Immature natural killer cell (primary cell): Measurements from ENCODE around the gene ADAMTSL2. TPM values are rescaled to one million over a fixed set of nuclear protein-coding genes. Genes with fewer than 3 reads are reported as not detected.

ENCODE experiments used
- DNase-seq, 3 donors: peaks; one replicate each; pipeline ENCODE4 v3.0.0; 2022; ENCODE audit warnings: mixed read lengths in 1 of 3
- H3K27ac Mint-ChIP-seq, 6 donors: one replicate each; pipeline ENCODE4 v1.8.0; 2020; ENCODE audit warnings: mixed read lengths in 6 of 6, mild to moderate bottlenecking in 5 of 6, inconsistent platforms in 4 of 6, moderate library complexity in 3 of 6
- H3K27me3 Mint-ChIP-seq, 3 donors: one replicate each; pipeline ENCODE4 v1.8.0; 2020 to 2021; ENCODE audit warnings: low read depth in 3 of 3, mild to moderate bottlenecking in 3 of 3, mixed read lengths in 3 of 3, moderate library complexity in 3 of 3, inconsistent platforms in 1 of 3
- H3K36me3 Mint-ChIP-seq, 3 donors: one replicate each; pipeline ENCODE4 v1.8.0; 2020; ENCODE audit warnings: mixed read lengths in 3 of 3, inconsistent platforms in 2 of 3, mild to moderate bottlenecking in 2 of 3
- H3K4me1 Mint-ChIP-seq, 2 donors: one replicate each; pipeline ENCODE4 v1.8.0; 2020; ENCODE audit warnings: inconsistent platforms in 2 of 2, mild to moderate bottlenecking in 2 of 2, mixed read lengths in 2 of 2, moderate library complexity in 1 of 2
- H3K4me3 Mint-ChIP-seq, 5 donors: one replicate each; pipeline ENCODE4 v1.8.0; 2020; ENCODE audit warnings: mild to moderate bottlenecking in 5 of 5, mixed read lengths in 5 of 5, inconsistent platforms in 3 of 5, moderate library complexity in 3 of 5
- H3K9me3 Mint-ChIP-seq, 6 donors: one replicate each; pipeline ENCODE4 v1.8.0; 2020; ENCODE audit warnings: mild to moderate bottlenecking in 6 of 6, mixed read lengths in 6 of 6, inconsistent platforms in 4 of 6, moderate library complexity in 3 of 6
- polyA plus RNA-seq, 3 donors: library from polyadenylated mRNA; unstranded; fragments of 300-500 nt; fragmentation: Illumina TruSeq; gene quantifications; one replicate each; pipeline ENCODE4 v1.2.3, GENCODE V29; 2021

ADAMTSL2 gene
- polyA plus RNA-seq, 3 donors from 2014 or later, result not detected

DNA sequence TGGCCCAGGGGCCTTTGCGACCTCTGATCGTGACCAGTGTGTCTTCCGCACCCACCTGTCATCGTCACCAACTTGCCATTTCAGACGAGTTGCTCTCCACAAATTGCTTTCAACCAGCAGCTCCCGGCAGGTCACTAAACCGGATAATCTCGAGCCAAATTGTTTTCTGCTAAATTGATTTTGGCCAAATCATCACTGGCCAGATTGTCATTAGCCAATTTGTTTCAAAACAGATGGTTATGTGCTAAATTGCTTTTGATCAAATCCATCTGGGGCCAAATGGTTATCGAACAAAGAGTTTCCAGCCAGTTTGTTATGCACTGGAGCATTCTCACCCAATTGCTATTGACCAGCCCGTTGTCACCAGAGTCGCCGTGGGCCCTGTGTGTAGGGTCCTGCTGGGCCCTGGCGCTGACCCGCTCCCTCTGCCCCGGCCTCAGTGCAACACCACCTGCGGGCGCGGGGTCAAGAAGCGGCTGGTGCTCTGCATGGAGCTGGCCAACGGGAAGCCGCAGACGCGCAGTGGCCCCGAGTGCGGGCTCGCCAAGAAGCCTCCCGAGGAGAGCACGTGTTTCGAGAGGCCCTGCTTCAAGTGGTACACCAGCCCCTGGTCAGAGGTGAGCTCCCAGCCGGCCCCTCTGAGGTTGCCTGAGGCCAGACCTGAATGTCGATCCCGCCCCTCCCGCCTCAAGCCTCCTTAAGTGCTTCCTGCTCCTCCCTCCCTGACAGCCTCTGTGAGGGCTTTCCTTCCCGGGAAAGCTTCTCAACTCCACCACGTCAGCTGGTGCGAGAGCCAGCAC lies 35.6 kb downstream of the ADAMTSL2 start:
- Mint-ChIP-seq H3K36me3 (no peaks in the 10 kb centered on the region), H3K27ac (no peak overlapping the region), H3K9me3 (no peaks in the 10 kb centered on the region), H3K27me3 (peaks cover 1 to 2% (median 2%) of the 10 kb centered on the region in 3 donors), H3K4me1 (no peaks in the 10 kb centered on the region), H3K4me3 (no peak overlapping the region)
- no peak for DNase-seq

DNA sequence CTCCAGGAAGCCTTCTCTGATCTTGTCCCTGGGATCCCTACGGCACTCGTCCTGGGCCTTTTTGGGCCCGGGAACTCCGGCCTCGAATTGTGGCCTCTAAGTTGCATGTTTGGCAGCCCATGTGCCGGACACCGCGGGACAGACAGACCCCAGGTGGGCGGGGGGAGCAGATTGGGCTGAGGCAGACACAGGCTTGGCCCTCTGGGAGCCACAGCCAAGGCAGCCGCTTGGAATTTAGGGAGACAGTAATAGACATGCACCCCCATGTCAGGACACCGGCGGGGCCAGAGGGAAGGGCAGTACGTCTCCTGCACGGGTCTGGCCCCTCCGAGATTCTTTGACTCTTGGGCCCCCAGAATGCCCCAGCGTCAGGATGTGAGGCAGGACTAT lies 36.2 kb downstream of the ADAMTSL2 start:
- Mint-ChIP-seq H3K9me3 (no peaks in the 10 kb centered on the region), H3K27ac (no peak overlapping the region), H3K27me3 (peaks cover 2 to 3% (median 2%) of the 10 kb centered on the region in 3 donors), H3K4me1 (no peaks in the 10 kb centered on the region), H3K4me3 (no peak overlapping the region), H3K36me3 (no peaks in the 10 kb centered on the region)
- DNase-seq, result no peak

DNA sequence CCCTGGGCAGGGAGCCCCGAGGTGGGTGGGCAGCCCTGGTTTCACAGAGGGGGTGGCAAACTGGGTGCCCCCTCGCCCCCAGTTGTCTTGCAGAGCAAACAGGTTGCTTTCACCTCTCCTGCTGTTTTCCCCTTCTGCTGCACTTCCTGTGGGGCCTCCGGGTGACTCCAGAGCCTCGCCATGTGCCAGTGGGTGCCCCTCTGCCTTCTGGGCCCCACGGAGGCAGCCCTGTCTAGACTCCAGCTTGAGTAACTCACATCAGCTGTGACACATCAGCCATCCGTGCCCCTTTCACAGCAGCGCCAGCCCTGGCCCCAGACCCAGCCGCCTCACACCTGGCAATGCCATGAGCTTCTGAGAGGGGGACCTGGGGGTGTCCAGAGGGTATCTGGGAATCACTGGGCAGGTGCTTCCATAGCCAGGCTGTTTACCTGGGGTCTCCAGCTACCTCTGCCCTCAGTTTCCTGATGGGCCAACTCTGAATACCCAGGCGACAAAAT lies 36.9 kb downstream of the ADAMTSL2 start:
- Mint-ChIP-seq H3K4me1 (no peaks in the 10 kb centered on the region), H3K4me3 (no peak overlapping the region), H3K9me3 (no peaks in the 10 kb centered on the region), H3K36me3 (no peaks in the 10 kb centered on the region), H3K27ac (no peak overlapping the region), H3K27me3 (peaks cover 2 to 3% (median 2%) of the 10 kb centered on the region in 3 donors)
- DNase-seq, result no peak

DNA sequence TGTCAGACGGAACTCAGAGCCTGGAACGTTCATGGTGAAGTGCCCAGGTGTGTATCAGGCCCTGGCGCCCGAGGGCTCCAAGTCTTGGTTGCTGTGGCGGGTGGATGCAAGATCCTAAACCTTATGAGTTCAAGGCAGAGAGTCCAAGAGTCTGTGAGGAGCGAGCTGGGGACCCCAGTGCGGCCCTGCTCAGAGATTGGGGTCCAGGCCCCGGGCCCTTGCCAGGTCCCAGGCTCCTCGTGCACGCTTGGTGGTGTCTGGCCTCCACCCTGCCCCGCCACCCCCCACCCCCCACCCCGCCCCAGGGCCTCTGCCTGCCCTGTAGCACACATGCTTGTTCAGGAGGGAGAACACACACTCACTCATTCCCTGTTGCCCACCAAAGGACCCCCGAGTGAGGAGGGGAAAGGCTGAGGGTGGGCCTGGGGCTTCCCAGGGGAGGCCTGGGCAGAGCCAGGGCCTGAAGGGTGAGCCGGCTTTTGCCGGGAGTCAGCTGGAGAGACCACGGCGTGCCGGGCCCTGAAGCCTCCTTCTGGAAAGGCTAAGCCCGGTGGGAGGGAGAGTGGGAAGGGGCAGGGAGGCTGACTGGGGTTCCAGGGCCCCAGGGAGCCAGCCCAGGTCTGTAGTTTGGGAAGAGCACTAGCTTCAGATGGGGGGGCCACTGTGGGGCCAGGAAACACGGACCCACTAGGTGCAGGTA lies 37.5 kb downstream of the ADAMTSL2 start:
- Mint-ChIP-seq H3K9me3 (no peaks in the 10 kb centered on the region), H3K4me1 (peaks cover 0 to 2% of the 10 kb centered on the region in 2 donors), H3K36me3 (no peaks in the 10 kb centered on the region), H3K27ac (no peak overlapping the region), H3K27me3 (peaks cover 2 to 3% (median 2%) of the 10 kb centered on the region in 3 donors), H3K4me3 (no peak overlapping the region)
- DNase-seq, result no peak

DNA sequence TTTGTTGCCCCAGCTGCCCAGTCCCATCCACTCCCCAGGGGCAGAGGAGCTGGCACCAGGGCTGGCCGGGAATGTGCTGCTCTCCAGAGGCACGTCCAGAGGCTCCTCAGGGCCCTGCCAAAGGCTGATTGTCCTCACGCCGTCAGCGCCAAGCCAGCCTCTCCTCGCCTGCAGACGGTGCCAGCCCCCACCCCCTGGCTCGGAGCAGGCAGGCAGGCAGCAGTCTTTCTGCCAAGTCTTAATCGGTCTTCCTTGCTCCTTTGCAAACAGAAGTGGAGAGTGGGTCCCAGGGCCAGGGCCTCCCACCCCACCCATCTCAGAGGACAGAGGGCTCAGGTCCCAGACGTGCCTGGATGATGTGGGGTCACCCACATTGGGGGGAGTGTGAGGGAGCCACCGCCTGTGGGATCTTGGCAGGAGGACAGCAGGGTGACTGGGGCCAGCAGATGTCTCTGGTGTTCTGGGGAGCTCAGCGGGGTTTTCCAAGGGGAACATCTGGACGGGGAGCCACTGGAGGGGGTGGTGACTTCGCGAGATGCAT lies 38.4 kb downstream of the ADAMTSL2 start:
- DNase-seq, result no peak
- Mint-ChIP-seq H3K9me3 (no peaks in the 10 kb centered on the region), H3K36me3 (no peaks in the 10 kb centered on the region), H3K4me1 (peaks cover 0 to 2% of the 10 kb centered on the region in 2 donors), H3K27me3 (peaks cover 2 to 5% (median 2%) of the 10 kb centered on the region in 3 donors), H3K27ac (no peak overlapping the region), H3K4me3 (no peak overlapping the region)

DNA sequence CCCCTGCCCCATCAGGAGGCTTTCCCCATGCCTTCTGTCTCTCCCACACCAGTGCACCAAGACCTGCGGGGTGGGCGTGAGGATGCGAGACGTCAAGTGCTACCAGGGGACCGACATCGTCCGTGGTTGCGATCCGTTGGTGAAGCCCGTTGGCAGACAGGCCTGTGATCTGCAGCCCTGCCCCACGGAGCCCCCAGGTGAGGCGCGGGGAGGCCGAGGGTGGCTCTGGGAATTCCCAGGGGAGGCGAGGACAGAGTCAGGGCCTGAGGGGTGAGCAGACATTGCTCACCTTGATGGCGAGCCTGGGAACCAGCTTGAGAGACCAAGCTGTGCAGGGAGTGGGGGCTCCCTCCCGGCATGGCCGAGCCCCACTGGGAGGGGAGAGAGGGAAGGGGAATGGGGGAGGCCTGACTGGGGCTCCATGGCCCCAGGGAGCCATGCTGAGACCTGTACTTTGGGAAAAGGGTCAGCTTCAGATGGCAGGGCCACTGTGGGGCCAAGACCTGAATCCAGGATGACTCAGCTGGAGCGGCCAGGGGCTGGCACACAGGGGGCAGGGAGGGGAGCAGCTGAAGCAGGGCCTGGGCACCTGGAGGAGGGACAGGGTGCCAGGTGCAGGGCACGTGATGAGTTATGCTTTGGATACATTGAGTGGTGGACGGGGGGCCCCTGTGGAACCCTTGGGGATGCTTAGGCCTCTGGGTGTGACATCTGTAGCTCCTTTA lies 39.4 kb downstream of the ADAMTSL2 start:
- Mint-ChIP-seq H3K4me1 (peaks cover 0 to 2% of the 10 kb centered on the region in 2 donors), H3K9me3 (no peaks in the 10 kb centered on the region), H3K4me3 (no peak overlapping the region), H3K27me3 (peaks cover 1 to 5% (median 2%) of the 10 kb centered on the region in 3 donors), H3K36me3 (no peaks in the 10 kb centered on the region), H3K27ac (no peak overlapping the region)
- no peak for DNase-seq

DNA sequence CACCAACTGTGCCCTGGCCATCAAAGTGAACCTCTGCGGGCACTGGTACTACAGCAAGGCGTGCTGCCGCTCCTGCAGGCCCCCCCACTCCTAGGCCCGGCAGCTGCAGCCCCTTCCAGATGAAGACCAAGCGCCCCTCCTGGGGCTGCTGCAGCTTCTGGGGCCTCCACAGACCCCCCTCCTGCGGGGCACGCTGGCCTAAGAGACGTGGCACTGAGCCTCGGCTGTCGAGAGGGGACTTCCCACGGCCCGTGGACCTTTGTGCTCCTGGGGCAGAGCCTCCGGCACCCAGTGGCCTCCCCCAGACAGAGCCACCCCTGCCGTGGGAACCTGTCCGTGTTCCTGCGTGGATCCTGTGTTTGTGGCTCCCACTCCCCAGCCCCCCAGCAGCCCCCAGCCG lies 40.3 kb downstream of the ADAMTSL2 start:
- Mint-ChIP-seq H3K36me3 (no peaks in the 10 kb centered on the region), H3K9me3 (no peaks in the 10 kb centered on the region), H3K27me3 (peaks cover 0 to 5% (median 2%) of the 10 kb centered on the region in 3 donors), H3K4me3 (no peak overlapping the region), H3K4me1 (peaks cover 0 to 2% of the 10 kb centered on the region in 2 donors), H3K27ac (no peak overlapping the region)
- DNase-seq, result no peak

DNA sequence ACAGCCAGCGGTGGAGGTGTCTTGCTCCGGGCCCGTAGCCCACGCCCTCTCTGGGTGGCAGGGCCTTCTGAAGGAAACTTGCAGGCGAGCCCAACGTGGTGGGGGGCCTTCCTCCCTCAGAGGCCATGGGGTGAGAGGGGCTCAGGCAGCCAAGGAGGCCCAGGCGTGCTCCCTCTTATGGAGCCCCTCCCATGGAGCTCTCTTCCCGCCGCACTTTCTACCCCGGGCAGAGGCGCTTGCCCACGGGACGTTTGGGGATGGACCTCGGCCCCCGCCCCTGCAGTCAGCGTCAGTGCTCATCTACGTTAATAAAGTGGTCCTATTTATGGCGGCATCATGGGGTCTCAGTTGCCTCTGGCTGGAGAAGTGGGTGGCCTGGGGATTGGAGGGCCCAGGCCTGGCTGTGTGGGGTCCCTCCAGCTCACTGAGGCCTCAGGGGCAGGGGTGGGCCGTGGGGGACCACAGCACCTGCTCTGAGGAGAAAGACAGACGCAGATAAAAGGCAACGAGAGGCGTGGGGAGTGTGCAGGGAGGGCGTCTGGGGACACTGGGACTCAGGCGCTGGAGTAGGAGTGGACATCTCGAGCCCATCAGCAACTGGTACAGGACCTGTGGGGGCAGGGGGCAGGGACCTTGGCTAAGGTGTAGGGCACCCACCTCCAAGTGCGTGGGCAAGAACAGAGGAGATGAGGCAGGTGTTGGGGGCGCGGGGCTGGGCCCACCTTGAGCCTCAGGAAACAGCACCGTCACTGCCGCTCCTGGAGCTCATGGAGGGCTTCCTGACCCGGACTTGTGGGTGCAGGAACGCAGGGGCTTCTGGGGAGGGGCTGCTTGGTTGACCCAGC lies 40.9 kb downstream of the ADAMTSL2 start:
- H3K9me3 Mint-ChIP-seq, result no peaks in the 10 kb centered on the region
- no peak overlapping the region for H3K27ac Mint-ChIP-seq
- no peak for DNase-seq
- peaks cover 0 to 2% of the 10 kb centered on the region in 2 donors for H3K4me1 Mint-ChIP-seq
- H3K4me3 Mint-ChIP-seq, result no peak overlapping the region
- no peaks in the 10 kb centered on the region for H3K36me3 Mint-ChIP-seq
- peaks cover 0 to 5% (median 2%) of the 10 kb centered on the region in 3 donors for H3K27me3 Mint-ChIP-seq

DNA sequence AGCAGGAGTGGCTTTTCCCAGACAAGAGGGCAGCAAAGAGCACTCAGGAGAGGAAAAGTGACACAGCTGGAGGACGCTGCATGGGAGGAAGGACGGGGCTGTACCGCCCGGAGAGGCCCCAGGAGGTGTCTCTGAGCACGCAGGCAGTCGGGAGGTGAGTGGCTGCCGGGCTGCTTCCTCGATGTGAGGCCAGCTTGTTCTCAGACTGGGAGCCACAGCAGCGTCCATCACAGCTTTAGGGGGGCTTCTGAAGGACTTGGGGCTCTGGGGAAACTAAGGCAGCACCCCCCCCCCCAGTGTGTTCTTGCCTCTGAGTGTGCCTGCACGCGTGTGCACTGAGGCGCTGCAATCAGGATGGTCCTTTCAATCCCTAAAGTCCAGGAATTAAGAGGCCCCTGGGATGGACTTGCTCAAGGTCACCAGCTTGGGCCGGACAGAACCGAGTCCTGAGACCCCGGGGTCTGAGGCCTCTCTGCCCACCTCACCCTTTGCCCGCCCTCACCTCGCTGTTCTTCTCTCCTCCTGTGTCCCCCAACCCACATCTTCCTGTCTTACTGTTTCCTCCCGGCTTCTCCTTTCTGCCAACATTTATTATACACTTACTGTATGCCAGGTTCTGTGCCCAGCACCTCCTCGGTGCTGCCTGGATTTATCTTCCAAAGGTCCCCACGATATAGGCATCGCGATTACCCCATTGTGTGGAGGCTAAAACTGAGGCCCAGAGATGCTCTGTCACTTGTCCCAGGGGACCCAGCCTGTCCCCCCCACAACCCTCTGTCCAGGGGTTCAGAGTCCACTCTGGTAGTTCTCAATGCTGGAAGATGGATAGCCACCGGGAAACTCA lies 41.7 kb downstream of the ADAMTSL2 start:
- H3K4me1 Mint-ChIP-seq, result peaks cover 0 to 2% of the 10 kb centered on the region in 2 donors
- H3K36me3 Mint-ChIP-seq, result no peaks in the 10 kb centered on the region
- H3K27ac Mint-ChIP-seq, result no peak overlapping the region
- peaks cover 2 to 5% (median 2%) of the 10 kb centered on the region in 3 donors for H3K27me3 Mint-ChIP-seq
- H3K4me3 Mint-ChIP-seq, result no peak overlapping the region
- H3K9me3 Mint-ChIP-seq, result no peaks in the 10 kb centered on the region
- DNase-seq, result no peak

DNA sequence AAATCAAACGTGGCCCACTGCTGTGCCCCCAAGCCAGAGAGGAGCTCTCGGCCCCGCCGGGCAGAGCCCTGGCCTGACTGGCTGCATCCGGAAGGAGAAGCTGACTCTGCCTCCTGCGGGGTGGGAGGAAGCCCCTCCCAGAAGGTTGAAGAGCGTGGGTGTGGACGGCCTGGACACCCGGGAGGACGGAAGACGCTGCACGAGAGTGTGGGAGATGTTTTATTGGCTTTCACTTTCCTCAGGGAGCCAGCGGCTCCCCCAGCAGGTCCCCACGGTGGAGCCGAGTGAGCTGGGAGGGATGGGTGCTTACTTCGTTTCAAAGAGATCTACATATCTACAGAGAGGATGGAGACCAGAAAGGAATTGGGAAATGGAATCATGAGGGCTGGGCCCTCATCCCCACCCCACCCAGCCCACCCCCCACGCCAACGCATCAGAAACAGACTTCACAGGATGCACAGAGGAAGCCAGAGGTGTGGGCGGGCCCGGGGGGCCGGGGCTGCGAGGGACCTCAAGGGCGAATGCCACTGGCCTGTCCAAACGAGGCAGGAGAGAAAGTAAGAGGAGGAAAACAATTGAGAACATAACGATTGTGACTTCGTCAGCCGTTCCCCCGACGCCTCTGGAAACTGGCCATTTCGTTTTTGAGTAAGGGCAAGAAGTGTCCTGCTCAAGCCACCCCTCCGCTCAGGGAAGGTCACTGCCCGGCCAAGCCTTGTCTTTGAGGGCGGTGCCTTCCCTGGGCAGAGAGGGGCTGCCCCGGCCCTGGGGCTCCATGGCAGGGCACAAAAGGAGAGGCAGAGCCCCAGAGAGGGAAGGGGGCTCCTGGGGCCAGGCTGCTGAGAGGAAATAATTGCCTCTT lies 42.6 kb downstream of the ADAMTSL2 start:
- peak overlapping the region in 2 of 5 donors; percentile 30 to 35 for H3K4me3 Mint-ChIP-seq
- no peaks in the 10 kb centered on the region for H3K9me3 Mint-ChIP-seq
- peaks cover 0 to 2% of the 10 kb centered on the region in 2 donors for H3K4me1 Mint-ChIP-seq
- peaks cover 3 to 8% (median 5%) of the 10 kb centered on the region in 3 donors for H3K27me3 Mint-ChIP-seq
- DNase-seq, result no peak
- H3K27ac Mint-ChIP-seq, result no peak overlapping the region
- no peaks in the 10 kb centered on the region for H3K36me3 Mint-ChIP-seq

DNA sequence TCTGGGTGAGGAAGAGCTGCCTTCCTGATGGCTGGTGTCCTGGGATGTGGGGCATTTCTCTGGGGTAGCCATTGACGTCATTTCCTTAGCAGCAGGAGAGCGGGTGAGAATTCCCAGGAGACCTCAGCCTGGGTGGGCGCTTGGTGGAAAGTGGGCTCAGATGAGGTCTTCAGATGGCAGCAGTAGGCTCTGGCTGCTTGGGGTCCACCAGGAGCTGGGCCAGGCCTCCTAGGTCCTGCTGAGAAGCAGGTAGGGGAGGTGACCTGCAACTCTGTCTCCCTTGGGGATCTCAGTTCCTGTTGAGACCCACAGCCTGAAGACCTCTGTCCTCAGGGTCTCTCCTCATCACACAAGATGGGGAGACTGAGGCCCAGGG lies 43.2 kb downstream of the ADAMTSL2 start:
- Mint-ChIP-seq H3K4me3 (no peak overlapping the region), H3K4me1 (peaks cover 0 to 2% of the 10 kb centered on the region in 2 donors), H3K36me3 (no peaks in the 10 kb centered on the region), H3K27me3 (peaks cover 5 to 8% (median 6%) of the 10 kb centered on the region in 3 donors), H3K27ac (no peak overlapping the region), H3K9me3 (no peaks in the 10 kb centered on the region)
- DNase-seq, result no peak
